Ovary (tissue), 9 donors: ENCODE measurements around the gene NT5DC4. TPM values are rescaled to one million over a fixed set of nuclear protein-coding genes. Genes with fewer than 3 reads are reported as not detected.
"Not testable (repeated sequence)": the region's sequence is repeated elsewhere in the genome, so short reads cannot be mapped to it uniquely, and the experiment has no call there.

ENCODE experiments used
- DNase-seq, 5 donors: peaks; one replicate each; pipeline ENCODE4 v3.0.0-alpha.2; 2019 to 2020
- H3K27ac ChIP-seq, 2 donors: fragments of 200-600 bp; one replicate each; pipeline versions ENCODE4 v1.5.1 to v1.8.0; 2019 to 2022
- H3K27me3 ChIP-seq: fragments of 200-600 bp; one replicate; pipeline ENCODE4 v1.8.0; 2022
- H3K36me3 ChIP-seq: fragments of 200-600 bp; sonication (generic); one replicate; pipeline ENCODE4 v1.5.1; 2019
- H3K4me1 ChIP-seq: one replicate; pipeline ENCODE4 v1.8.1; 2013; ENCODE audit warnings: mild to moderate bottlenecking, moderate library complexity; ENCODE audit not compliant: insufficient read depth
- H3K4me3 ChIP-seq: fragments of 200-600 bp; sonication (generic); one replicate; pipeline ENCODE4 v1.5.1; 2017
- H3K9me3 ChIP-seq, 2 donors: fragments of 200-600 bp in 1 of 2; sonication (generic) in 1 of 2; one replicate each; pipeline versions ENCODE4 v1.5.1 to v1.8.1; 2013 to 2019; ENCODE audit warnings: mild to moderate bottlenecking in 1 of 2, moderate library complexity in 1 of 2
- EP300 ChIP-seq: sonication (generic); formaldehyde crosslinking; IDR thresholded peaks from one replicate; pipeline ENCODE4 v1.6.1; 2017; ENCODE audit warnings: antibody characterized with exemption
- POLR2A ChIP-seq: fragments of 450-650 bp; IDR thresholded peaks from one replicate; pipeline ENCODE4 v1.6.1; 2017; ENCODE audit warnings: antibody characterized with exemption, mild to moderate bottlenecking, moderate library complexity
- WGBS, 3 donors: extraction: QIAGEN DNeasy Blood & Tissue Kit in 1 of 3; methylation state at CpG; one replicate each; pipeline versions ENCODE4 v1.1.5 to v1.1.7; 2013 to 2017; 5-methylcytosine and 5-hydroxymethylcytosine counted together
- intact Hi-C, 4 donors: fragments of 100-400 bp; cut with DNase I; formaldehyde crosslinking; loops; one replicate each; pipeline versions ENCODE4 v1.11.0 to v1.15.1; 2022 to 2023
- polyA plus RNA-seq, 2 donors: library from polyadenylated mRNA; stranded (reverse); fragments of 200-250 nt in 1 of 2; fragments of 350-450 nt in 1 of 2; fragmentation: Illumina TruSeq in 1 of 2; extraction: RNeasy Lipid Tissue Mini Kit (QIAGEN cat#74804) in 1 of 2; gene quantifications; one replicate each; pipeline ENCODE4 v1.2.3, GENCODE V29; 2013 to 2014
- total RNA-seq, 7 donors: library from RNA; depleted of rRNA in 2 of 7; stranded (reverse); fragments of >200 nt in 2 of 7; fragmentation: NEBNext Ultra II Directional in 3 of 7; extraction: Animal tissue kit (Norgen Biotek cat#: 25700) in 3 of 7; gene quantifications; one replicate each; pipeline versions ENCODE4 v1.1.0 to v1.2.4, GENCODE V29; 2016 to 2023
- TF ChIP-seq, protein P1 (sequence below), 3 donors: fragments of 450-650 bp in 2 of 3; fragments of 200-600 bp in 1 of 3; IDR thresholded peaks; one replicate each; pipeline versions ENCODE4 v1.5.1 to v1.8.0; 2016 to 2022; ENCODE audit warnings: antibody characterized with exemption in 3 of 3, mild to moderate bottlenecking in 1 of 3
- donor health status: DM: no; HTN: no; CAD: no; lungs with moderate emphysema.
- donor health status: DM: no; HTN: no; CAD: no.
- donor health status: Bipolar disorder and iron deficiency.
- donor health status: DM: yes; HTN: yes; CAD: no.
- donor health status: DM: no; HTN: no; CAD: no.
- donor health status: DM: yes; HTN: yes; CAD: no.

The NT5DC4 gene
- total and polyA plus RNA-seq, 9 donors: not detected

GRCh38 chr2:112713585-112713925 lies 7.3 kb upstream of the NT5DC4 start:
- TF ChIP-seq, protein P1, sequence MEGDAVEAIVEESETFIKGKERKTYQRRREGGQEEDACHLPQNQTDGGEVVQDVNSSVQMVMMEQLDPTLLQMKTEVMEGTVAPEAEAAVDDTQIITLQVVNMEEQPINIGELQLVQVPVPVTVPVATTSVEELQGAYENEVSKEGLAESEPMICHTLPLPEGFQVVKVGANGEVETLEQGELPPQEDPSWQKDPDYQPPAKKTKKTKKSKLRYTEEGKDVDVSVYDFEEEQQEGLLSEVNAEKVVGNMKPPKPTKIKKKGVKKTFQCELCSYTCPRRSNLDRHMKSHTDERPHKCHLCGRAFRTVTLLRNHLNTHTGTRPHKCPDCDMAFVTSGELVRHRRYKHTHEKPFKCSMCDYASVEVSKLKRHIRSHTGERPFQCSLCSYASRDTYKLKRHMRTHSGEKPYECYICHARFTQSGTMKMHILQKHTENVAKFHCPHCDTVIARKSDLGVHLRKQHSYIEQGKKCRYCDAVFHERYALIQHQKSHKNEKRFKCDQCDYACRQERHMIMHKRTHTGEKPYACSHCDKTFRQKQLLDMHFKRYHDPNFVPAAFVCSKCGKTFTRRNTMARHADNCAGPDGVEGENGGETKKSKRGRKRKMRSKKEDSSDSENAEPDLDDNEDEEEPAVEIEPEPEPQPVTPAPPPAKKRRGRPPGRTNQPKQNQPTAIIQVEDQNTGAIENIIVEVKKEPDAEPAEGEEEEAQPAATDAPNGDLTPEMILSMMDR (IDR thresholded peaks at IDR 0.05): no peak
- no peak for TF ChIP-seq POLR2A
- no peak for TF ChIP-seq EP300
- H3K4me1 ChIP-seq: no peaks in the 10 kb centered on the region
- no peak for DNase-seq

DNA sequence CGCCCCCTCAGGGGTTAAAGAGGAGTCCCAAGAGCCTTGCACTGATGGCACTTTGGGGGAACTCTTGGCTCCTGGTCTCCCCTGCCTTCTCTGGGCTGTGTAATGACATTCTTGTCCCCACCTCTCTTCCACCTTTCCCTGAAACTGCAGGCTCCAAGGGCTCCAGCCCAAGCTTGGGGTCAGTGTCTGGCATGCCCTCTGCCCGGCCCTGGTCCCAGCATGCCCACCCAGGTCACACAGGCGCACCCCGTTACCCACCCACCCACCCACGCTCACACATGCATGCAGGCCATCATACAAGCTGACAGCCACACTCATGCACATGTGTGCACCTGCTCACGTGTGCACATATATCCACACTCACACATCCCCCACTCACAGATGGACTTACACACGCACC lies 6.9 kb upstream of the NT5DC4 start:
- DNase-seq: no peak
- no peak overlapping the region for H3K4me3 ChIP-seq
- no peaks in the 10 kb centered on the region for H3K27me3 ChIP-seq
- H3K4me1 ChIP-seq: no peaks in the 10 kb centered on the region
- intact Hi-C loops: no loop called here
- TF ChIP-seq, protein P1 (IDR thresholded peaks at IDR 0.05): no peak
- no peak for TF ChIP-seq EP300
- no peak for TF ChIP-seq POLR2A
- H3K36me3 ChIP-seq: no peaks in the 10 kb centered on the region
- WGBS, 3 donors: 85 to 93% (median 88%) methylated on average over 7 of the region's 7 CpGs
- no peak overlapping the region for H3K27ac ChIP-seq
- no peaks in the 10 kb centered on the region for H3K9me3 ChIP-seq

More at GRCh38 chr2:112713585-112713925, 7.3 kb upstream of the NT5DC4 start:
- Histone ChIP-seq H3K4me3 (no peak overlapping the region), H3K9me3 (no peaks in the 10 kb centered on the region), H3K36me3 (no peaks in the 10 kb centered on the region), H3K27ac (no peak overlapping the region), H3K27me3 (no peaks in the 10 kb centered on the region)
- intact Hi-C loops: no loop called here
- WGBS, 3 donors: 7 to 21% (median 7%) methylated on average over 7 of the region's 7 CpGs

GRCh38 chr2:112714331-112714730 lies 6.5 kb upstream of the NT5DC4 start:
- Histone ChIP-seq H3K4me3 (no peak overlapping the region), H3K36me3 (no peaks in the 10 kb centered on the region), H3K9me3 (no peaks in the 10 kb centered on the region), H3K4me1 (no peaks in the 10 kb centered on the region), H3K27me3 (no peaks in the 10 kb centered on the region), H3K27ac (no peak overlapping the region)
- 72 to 77% (median 73%) methylated on average over 4 of the region's 4 CpGs for WGBS, 3 donors
- intact Hi-C loops: no loop called here
- TF ChIP-seq, protein P1 (IDR thresholded peaks at IDR 0.05): no peak
- no peak for TF ChIP-seq EP300
- no peak for TF ChIP-seq POLR2A
- no peak for DNase-seq

GRCh38 chr2:112714836-112715631 lies 5.8 kb upstream of the NT5DC4 start:
- no peak for DNase-seq
- H3K9me3 ChIP-seq: no peaks in the 10 kb centered on the region
- H3K4me3 ChIP-seq: no peak overlapping the region
- WGBS, 3 donors: 85 to 88% (median 87%) methylated on average over 7 of the region's 7 CpGs
- intact Hi-C loops: no loop called here
- H3K27me3 ChIP-seq: no peaks in the 10 kb centered on the region
- no peak overlapping the region for H3K27ac ChIP-seq
- H3K4me1 ChIP-seq: no peaks in the 10 kb centered on the region
- TF ChIP-seq POLR2A (no peak), EP300 (no peak)
- TF ChIP-seq, protein P1 (IDR thresholded peaks at IDR 0.05): no peak
- H3K36me3 ChIP-seq: no peaks in the 10 kb centered on the region

GRCh38 chr2:112716094-112716493 lies 4.7 kb upstream of the NT5DC4 start:
- H3K9me3 ChIP-seq, intact Hi-C loops, H3K36me3 ChIP-seq, H3K27me3 ChIP-seq, H3K4me3 ChIP-seq, H3K27ac ChIP-seq, H3K4me1 ChIP-seq, DNase-seq: not testable (repeated sequence)
- WGBS, 3 donors: 61 to 74% (median 69%) methylated on average over 1 of the region's 1 CpG

- H3K9me3 ChIP-seq, intact Hi-C loops, DNase-seq, H3K36me3 ChIP-seq, H3K27ac ChIP-seq, H3K4me3 ChIP-seq, H3K27me3 ChIP-seq, H3K4me1 ChIP-seq: not testable (repeated sequence)
- 82 to 88% (median 83%) methylated on average over 2 to 3 of the region's 5 CpGs for WGBS, 3 donors
Observed at GRCh38 chr2:112716826-112717352, 3.9 kb upstream of the NT5DC4 start.
